MM.1S (cell line): Measurements from ENCODE around the gene GNA14.

Experiments used
- CTCF ChIP-seq: fragments of 300-600 bp; sonication (generic); IDR thresholded peaks from 2 replicates; pipeline ENCODE4 v1.5.1; 2016; ENCODE audit warnings: antibody characterized with exemption, low read length, mixed read lengths
- EZH2 ChIP-seq: fragments of 300-600 bp; sonication (generic); optimal IDR thresholded peaks from 2 replicates; pipeline ENCODE3; 2017; ENCODE audit warnings: low read depth, mild to moderate bottlenecking, antibody characterized with exemption, low read length, mixed read lengths
- EZH2phosphoT487 ChIP-seq: fragments of 300-600 bp; sonication (generic); IDR thresholded peaks from 2 replicates; pipeline ENCODE4 v1.6.1; 2018; ENCODE audit warnings: antibody characterized with exemption, low read length

- TF ChIP-seq CTCF: no peak
- no peak for TF ChIP-seq EZH2
- no peak for TF ChIP-seq EZH2phosphoT487
Measured at GRCh38 chr9:77554586-77555105, 93.5 kb downstream of the GNA14 start.
